ENCODE data around the gene TTLL5. TPM values are rescaled to one million over a fixed set of nuclear protein-coding genes. Genes with fewer than 3 reads are reported as not detected.

The TTLL5 gene
- total and polyA plus RNA-seq, 2 of the 4 experiments (the other 2 are of a cell fraction), result 11.9 to 16.7 TPM

DNA sequence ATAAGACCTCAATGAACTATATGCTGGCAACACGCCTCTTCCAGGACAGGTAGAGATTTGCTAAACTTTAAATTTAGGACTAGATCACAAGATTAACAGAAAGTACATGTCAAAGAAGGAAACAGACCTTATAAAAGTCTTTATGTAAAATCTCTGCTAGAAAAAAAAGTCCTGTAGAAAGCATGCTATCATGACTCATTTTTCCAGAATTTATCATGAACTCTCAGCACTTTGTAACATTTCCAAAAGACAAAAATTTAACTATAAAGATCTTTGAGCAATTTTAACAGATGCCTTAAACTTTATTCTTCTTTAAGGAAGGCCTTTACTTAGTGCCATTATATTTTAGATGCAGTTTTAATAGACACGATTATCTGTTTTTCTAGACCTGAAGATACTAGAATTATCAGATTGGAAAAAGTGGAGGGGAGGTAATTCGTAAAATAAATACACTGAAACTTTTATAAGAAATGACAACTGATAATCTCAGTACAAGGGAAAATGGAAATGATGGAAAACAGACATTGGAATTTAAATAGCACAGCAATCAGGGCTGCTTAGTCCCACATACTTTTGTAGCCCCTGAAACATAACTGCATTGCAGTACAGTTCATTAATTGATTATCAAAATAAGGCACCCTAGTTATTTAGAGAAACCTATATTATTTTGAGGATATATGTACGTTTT is 92.0 kb downstream of the TTLL5 start:
- no CpG with 5 or more reads among the region's 4 CpGs for WGBS, 2 experiments (ENCODE audit: extremely low coverage in 2 of 2, insufficient read length in 1 of 2)
- Histone ChIP-seq H2AFZ (replicated peaks; ENCODE audit: low read length, poor library complexity) (no peak overlapping the region), H3K18ac (ENCODE audit: low read depth, low read length) (no peak overlapping the region), H2BK20ac (ENCODE audit: low read depth, low read length) (no peak overlapping the region), H3K4me3 (ENCODE audit: insufficient read depth, low read depth, low read length) (no peak overlapping the region), H3K4me1 (ENCODE audit: control insufficient read depth, insufficient read depth, low read length) (peaks cover 1% of the 10 kb centered on the region; the same call in 1 of the 2 replicates), H4K20me1 (ENCODE audit: insufficient read depth, low read length) (no peaks in the 10 kb centered on the region), H4K91ac (ENCODE audit: insufficient read depth, low read depth, low read length) (no peak overlapping the region), H3K23ac (ENCODE audit: low read depth, low read length) (no peak overlapping the region), H3K27ac (ENCODE audit: insufficient read depth, low read length) (no peak overlapping the region), H3K9ac (ENCODE audit: low read depth, low read length) (no peak overlapping the region), H2BK5ac (ENCODE audit: low read depth, low read length, poor library complexity, severe bottlenecking) (no peak overlapping the region), H3K56ac (ENCODE audit: extremely low read depth, insufficient read depth, low read length) (peak overlapping the region; percentile 11; the same call in 1 of the 2 replicates), H4K8ac (ENCODE audit: low read depth in 2 of 2, low read length in 2 of 2) (no peak overlapping the region), H2AK9ac (replicated peaks; ENCODE audit: low read depth, low read length, poor library complexity) (no peak overlapping the region), H2AK5ac (ENCODE audit: low read depth, low read length) (no peak overlapping the region), H3K36me3 (ENCODE audit: control insufficient read depth, insufficient read depth, low read length) (no peaks in the 10 kb centered on the region), H2BK120ac (ENCODE audit: low read depth, low read length) (no peak overlapping the region), H3K4me2 (ENCODE audit: low read depth, low read length) (peak overlapping the region; percentile 57; the same call in 1 of the 2 replicates), H2BK15ac (ENCODE audit: low read depth, low read length) (no peak overlapping the region), H3K14ac (replicated peaks; ENCODE audit: low read depth, low read length) (no peak overlapping the region), H3K27me3 (ENCODE audit: control insufficient read depth, insufficient read depth, low read length) (no peaks in the 10 kb centered on the region), H3K9me3 (ENCODE audit: control insufficient read depth, insufficient read depth, low read length) (no peaks in the 10 kb centered on the region), H4K5ac (ENCODE audit: low read depth, low read length) (no peak overlapping the region), H3K4ac (ENCODE audit: low read depth, low read length) (no peak overlapping the region), H3K79me1 (ENCODE audit: low read depth in 1 of 2, low read length in 2 of 2) (no peaks in the 10 kb centered on the region), H3K9me1 (ENCODE audit: insufficient read depth, low read length) (peaks cover 4% of the 10 kb centered on the region)
- POLR2A ChIA-PET (ENCODE audit: unreplicated experiment), result no interaction called here
- no peak for TF ChIP-seq RFX5 (IDR thresholded peaks at IDR 0.05; ENCODE audit: low read depth, low read length)
- no peak for TF ChIP-seq CEBPB (IDR thresholded peaks at IDR 0.05; ENCODE audit: low read depth, low read length)
- TF ChIP-seq SMC3 (IDR thresholded peaks at IDR 0.05; ENCODE audit: low read depth, low read length), result no peak
- TF ChIP-seq, protein P1, sequence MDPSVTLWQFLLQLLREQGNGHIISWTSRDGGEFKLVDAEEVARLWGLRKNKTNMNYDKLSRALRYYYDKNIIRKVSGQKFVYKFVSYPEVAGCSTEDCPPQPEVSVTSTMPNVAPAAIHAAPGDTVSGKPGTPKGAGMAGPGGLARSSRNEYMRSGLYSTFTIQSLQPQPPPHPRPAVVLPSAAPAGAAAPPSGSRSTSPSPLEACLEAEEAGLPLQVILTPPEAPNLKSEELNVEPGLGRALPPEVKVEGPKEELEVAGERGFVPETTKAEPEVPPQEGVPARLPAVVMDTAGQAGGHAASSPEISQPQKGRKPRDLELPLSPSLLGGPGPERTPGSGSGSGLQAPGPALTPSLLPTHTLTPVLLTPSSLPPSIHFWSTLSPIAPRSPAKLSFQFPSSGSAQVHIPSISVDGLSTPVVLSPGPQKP (IDR thresholded peaks at IDR 0.05; ENCODE audit: borderline replicate concordance, low read depth, low read length), result no peak
- TF ChIP-seq MAZ (IDR thresholded peaks at IDR 0.05; ENCODE audit: borderline replicate concordance, low read depth, low read length), result no peak
- TF ChIP-seq MAFK (IDR thresholded peaks at IDR 0.05; ENCODE audit: low read depth, low read length), result no peak
- TF ChIP-seq POLR2A (IDR thresholded peaks at IDR 0.05; ENCODE audit: low read depth, low read length), result no peak
- no peak for TF ChIP-seq FOS (IDR thresholded peaks at IDR 0.05; ENCODE audit: low read depth, low read length)
- no peak for TF ChIP-seq MXI1 (IDR thresholded peaks at IDR 0.05; ENCODE audit: borderline replicate concordance, low read depth, low read length)
- no peak for TF ChIP-seq CHD1 (IDR thresholded peaks at IDR 0.05; ENCODE audit: low read depth, low read length)
- no peak for TF ChIP-seq CTCF (conservative IDR thresholded peaks at IDR 0.05; ENCODE audit: low read depth, low read length)
- DNase-seq (peak; percentile 42), ATAC-seq (ENCODE audit: low read depth) (peak; percentile 58)
- in situ Hi-C loops (cut with MboI; ENCODE audit: low sequenced_read_pairs) (no loop called here), intact Hi-C loops (cut with micrococcal nuclease) (no loop called here), dilution Hi-C loops (cut with HindIII; ENCODE audit: low sequenced_read_pairs, unreplicated experiment) (no loop called here)
- CTCF ChIA-PET, result interaction anchor here (0.9 to 1.0 kb wide), 2 partner anchors 16 to 25 kb away, joined by 3 read pairs; no protein-coding TSS in a partner anchor
- no TSS peak for BruUV-seq (replicated peaks)
